ENCODE results near the gene KDM8.

Gene KDM8

DNA sequence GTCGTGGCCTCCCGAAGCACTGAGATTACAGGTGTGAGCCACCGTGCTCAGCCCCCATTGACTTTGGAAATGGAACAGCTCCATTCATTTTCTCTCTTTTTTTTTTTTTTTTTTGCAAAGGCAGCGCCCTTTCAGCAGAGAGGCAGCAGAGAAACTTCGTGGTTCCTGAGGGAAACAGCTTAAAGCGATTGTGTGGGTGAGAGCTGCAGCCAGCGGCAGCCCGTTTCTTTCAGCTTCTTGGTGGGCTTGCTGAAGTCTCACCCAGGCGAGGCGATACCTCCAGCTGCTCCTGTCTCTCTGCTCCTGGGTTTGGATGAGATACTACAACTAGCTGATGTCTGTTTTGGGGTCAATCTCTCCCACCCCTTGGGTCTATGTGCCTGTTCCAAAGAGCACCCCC is 7.7 kb downstream of the KDM8 start:
- Histone ChIP-seq H3K27me3 (ENCODE audit: insufficient read depth, low read depth) (no peaks in the 10 kb centered on the region), H3K9ac (no peak overlapping the region)
- TF ChIP-seq, protein P1, sequence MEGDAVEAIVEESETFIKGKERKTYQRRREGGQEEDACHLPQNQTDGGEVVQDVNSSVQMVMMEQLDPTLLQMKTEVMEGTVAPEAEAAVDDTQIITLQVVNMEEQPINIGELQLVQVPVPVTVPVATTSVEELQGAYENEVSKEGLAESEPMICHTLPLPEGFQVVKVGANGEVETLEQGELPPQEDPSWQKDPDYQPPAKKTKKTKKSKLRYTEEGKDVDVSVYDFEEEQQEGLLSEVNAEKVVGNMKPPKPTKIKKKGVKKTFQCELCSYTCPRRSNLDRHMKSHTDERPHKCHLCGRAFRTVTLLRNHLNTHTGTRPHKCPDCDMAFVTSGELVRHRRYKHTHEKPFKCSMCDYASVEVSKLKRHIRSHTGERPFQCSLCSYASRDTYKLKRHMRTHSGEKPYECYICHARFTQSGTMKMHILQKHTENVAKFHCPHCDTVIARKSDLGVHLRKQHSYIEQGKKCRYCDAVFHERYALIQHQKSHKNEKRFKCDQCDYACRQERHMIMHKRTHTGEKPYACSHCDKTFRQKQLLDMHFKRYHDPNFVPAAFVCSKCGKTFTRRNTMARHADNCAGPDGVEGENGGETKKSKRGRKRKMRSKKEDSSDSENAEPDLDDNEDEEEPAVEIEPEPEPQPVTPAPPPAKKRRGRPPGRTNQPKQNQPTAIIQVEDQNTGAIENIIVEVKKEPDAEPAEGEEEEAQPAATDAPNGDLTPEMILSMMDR (conservative IDR thresholded peaks at IDR 0.05; ENCODE audit: low read depth, low read length): no peak

DNA sequence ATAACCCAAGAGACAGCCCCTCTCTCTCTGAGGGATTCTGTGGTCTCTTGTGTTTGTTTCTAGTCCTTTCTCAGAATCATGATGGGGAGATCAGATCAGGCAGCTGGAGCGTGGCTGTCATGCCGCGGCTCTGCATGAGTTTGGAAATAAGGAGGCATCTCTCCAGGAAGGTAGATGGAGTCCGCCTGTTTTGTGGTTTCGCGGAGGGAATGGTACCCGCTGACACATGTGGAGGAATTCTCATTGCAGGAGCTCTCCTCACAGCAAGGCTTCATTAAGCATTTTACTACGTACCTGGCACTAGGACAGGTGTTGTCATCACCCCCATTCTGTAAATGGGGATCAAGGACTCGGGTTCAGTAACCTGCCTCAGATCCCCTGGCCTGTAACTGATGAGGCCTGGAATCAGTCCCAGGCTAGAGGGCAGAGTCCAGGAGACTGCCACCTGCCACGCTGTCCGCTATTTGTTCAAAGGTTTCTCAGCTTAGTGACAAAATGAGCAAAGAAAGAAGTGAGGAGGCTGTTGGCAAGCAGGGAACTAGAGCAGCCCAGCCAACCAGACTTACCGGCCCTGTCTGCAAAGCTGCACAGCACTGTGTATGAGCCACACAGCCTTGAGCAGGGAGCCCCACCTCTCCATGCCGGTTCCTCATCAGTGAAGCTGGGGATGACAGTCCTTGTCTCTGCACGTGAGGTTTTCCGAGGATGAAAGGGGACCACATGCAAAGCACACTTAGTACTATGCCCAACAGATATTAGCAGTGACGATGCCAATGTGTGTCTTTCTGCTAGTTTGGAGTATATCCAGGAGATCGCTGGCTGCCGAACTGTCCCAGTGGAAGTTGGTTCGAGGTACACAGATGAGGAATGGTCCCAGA is 11.0 kb downstream of the KDM8 start:
- H3K4me1 ChIP-seq (ENCODE audit: low read depth, poor library complexity, severe bottlenecking): peaks cover 14% of the 10 kb centered on the region
- H4K20me1 ChIP-seq (ENCODE audit: insufficient read depth): no peaks in the 10 kb centered on the region
- no peaks in the 10 kb centered on the region for H3K36me3 ChIP-seq (ENCODE audit: insufficient read depth)
- H3K4me2 ChIP-seq: no peak overlapping the region
- H2AFZ ChIP-seq (ENCODE audit: low read depth): no peak overlapping the region
- H3K27me3 ChIP-seq (ENCODE audit: insufficient read depth, low read depth): no peaks in the 10 kb centered on the region
- no peaks in the 10 kb centered on the region for H3K79me2 ChIP-seq (ENCODE audit: insufficient read depth, low read depth)
- no peak overlapping the region for H3K27ac ChIP-seq
- H3K4me3 ChIP-seq (IDR thresholded peaks at IDR 0.05; ENCODE audit: insufficient read depth, low read depth, low read length): no peak overlapping the region
- H3K9ac ChIP-seq: no peak overlapping the region
- TF ChIP-seq, protein P1 (conservative IDR thresholded peaks at IDR 0.05; ENCODE audit: low read depth, low read length): no peak

More for the DNA sequence above, 7.7 kb downstream of the KDM8 start:
- Histone ChIP-seq H3K79me2 (ENCODE audit: insufficient read depth, low read depth) (no peaks in the 10 kb centered on the region), H2AFZ (ENCODE audit: low read depth) (no peak overlapping the region), H4K20me1 (ENCODE audit: insufficient read depth) (no peaks in the 10 kb centered on the region), H3K36me3 (ENCODE audit: insufficient read depth) (no peaks in the 10 kb centered on the region), H3K27ac (no peak overlapping the region), H3K4me2 (no peak overlapping the region), H3K4me3 (IDR thresholded peaks at IDR 0.05; ENCODE audit: insufficient read depth, low read depth, low read length) (no peak overlapping the region), H3K4me1 (ENCODE audit: low read depth, poor library complexity, severe bottlenecking) (peaks cover 30% of the 10 kb centered on the region)

DNA sequence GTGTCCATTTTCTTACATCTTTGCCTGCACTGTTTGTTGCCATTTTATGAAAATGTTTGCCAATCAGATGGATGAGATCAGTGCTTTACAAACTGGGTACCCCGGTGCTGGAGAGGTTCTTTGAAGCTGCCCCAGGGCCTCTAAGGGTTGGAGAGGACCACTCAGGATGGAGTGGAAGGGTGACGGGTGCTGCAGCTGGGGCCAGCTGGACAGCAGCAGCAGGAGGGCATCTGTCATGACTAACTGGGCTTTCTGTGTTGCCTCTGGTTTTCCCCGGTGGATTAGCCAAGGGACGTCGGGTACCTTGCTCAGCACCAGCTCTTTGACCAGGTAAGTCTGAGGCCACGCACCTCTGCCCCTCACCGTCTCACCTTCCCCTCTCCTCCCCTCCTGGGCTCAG is 12.3 kb downstream of the KDM8 start:
- H3K79me2 ChIP-seq (ENCODE audit: insufficient read depth, low read depth): no peaks in the 10 kb centered on the region
- no peak overlapping the region for H3K4me3 ChIP-seq (IDR thresholded peaks at IDR 0.05; ENCODE audit: insufficient read depth, low read depth, low read length)
- H3K27me3 ChIP-seq (ENCODE audit: insufficient read depth, low read depth): no peaks in the 10 kb centered on the region
- TF ChIP-seq, protein P1 (conservative IDR thresholded peaks at IDR 0.05; ENCODE audit: low read depth, low read length): no peak
- no peak overlapping the region for H3K9ac ChIP-seq
- H3K36me3 ChIP-seq (ENCODE audit: insufficient read depth): no peaks in the 10 kb centered on the region
- peaks cover 13% of the 10 kb centered on the region for H3K4me1 ChIP-seq (ENCODE audit: low read depth, poor library complexity, severe bottlenecking)
- H4K20me1 ChIP-seq (ENCODE audit: insufficient read depth): no peaks in the 10 kb centered on the region
- no peak overlapping the region for H3K4me2 ChIP-seq
- no peak overlapping the region for H3K27ac ChIP-seq
- no peak overlapping the region for H2AFZ ChIP-seq (ENCODE audit: low read depth)

DNA sequence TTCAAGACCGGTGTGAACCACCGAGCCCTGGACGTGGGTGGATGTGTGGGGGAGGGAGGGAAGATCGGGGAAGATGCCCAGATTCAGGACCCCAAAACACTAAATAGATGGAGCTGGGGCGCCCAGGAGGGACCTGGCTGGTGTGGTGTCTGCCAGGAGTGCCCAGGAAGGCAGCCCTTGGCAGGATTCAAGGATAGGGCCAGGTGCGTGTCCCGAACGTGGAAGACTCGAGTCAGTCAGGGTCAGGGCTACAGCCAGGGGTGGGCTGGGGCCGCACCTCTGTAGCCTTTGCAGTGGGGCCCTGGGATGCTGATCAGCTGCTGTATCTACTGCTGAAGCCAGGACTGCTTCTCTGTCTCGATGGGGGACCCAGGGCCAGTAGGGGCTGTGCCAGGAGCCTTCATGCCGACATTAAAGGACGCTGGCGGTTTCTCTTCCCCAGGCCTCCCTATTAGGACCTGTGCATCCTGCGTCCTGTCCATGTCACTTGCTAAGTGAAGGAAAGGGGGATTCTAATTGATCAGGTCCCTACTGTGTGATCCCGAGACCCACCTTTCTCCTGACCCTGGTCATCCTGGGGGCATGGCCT is 13.1 kb downstream of the KDM8 start:
- Histone ChIP-seq H3K79me2 (ENCODE audit: insufficient read depth, low read depth) (no peaks in the 10 kb centered on the region), H3K4me3 (IDR thresholded peaks at IDR 0.05; ENCODE audit: insufficient read depth, low read depth, low read length) (no peak overlapping the region), H4K20me1 (ENCODE audit: insufficient read depth) (no peaks in the 10 kb centered on the region), H3K27ac (no peak overlapping the region), H2AFZ (ENCODE audit: low read depth) (no peak overlapping the region), H3K4me2 (no peak overlapping the region), H3K27me3 (ENCODE audit: insufficient read depth, low read depth) (no peaks in the 10 kb centered on the region), H3K4me1 (ENCODE audit: low read depth, poor library complexity, severe bottlenecking) (peaks cover 6% of the 10 kb centered on the region), H3K36me3 (ENCODE audit: insufficient read depth) (no peaks in the 10 kb centered on the region), H3K9ac (no peak overlapping the region)
- TF ChIP-seq, protein P1 (conservative IDR thresholded peaks at IDR 0.05; ENCODE audit: low read depth, low read length): no peak

Measured in KMS-11 (cell line).